HCT116 (cell line): Measurements from ENCODE around the gene CHAF1A. TPM values are rescaled to one million over a fixed set of nuclear protein-coding genes. Genes with fewer than 3 reads are reported as not detected.

Experiments used
- ATAC-seq: fragments of 200-7000 bp; cut with Tn5 transposase; 2 replicates; pipeline ENCODE4 v1.9.1; 2020; ENCODE audit warnings: mild to moderate bottlenecking, moderate library complexity
- BruUV-seq: library from RNA; stranded (reverse); fragments of 400-500 nt; replicated peaks from 2 replicates; lab custom pipeline; 2021; lab: Mats Ljungman, UMichigan
- CTCF ChIA-PET: fragments of 300-600 bp; sonication (Branson Sonifier 250); formaldehyde crosslinking; loops from one replicate; lab custom pipeline; 2021; ENCODE audit warnings: antibody characterized with exemption; lab: Charles Lee
- POLR2A ChIA-PET: fragments of 300-600, 350-600 bp; sonication (Branson Sonifier 250); formaldehyde crosslinking; loops from one replicate; lab custom pipeline; 2021; ENCODE audit warnings: antibody characterized with exemption; lab: Charles Lee
- RAD21 ChIA-PET, 2 experiments: fragments of 300-600 bp; sonication (Branson Sonifier 250); formaldehyde crosslinking; loops; one replicate each; lab custom pipeline; 2023; ENCODE audit warnings: low total read pairs in 2 of 2; ENCODE audit not compliant: uncharacterized antibody in 2 of 2, unreplicated experiment in 2 of 2, low non-redundant PET in 1 of 2; lab: Charles Lee
- DNase-seq: peaks from one replicate; pipeline ENCODE4 v3.0.0-alpha.2; 2010; ENCODE audit warnings: low read depth, low spot score
- H2AFZ ChIP-seq: fragments of 200-600 bp; shearing (Covaris generic), sonication (generic); 2 replicates; pipeline ENCODE4 v1.6.1; 2017; ENCODE audit warnings: low read depth, mixed run types, mixed read lengths, antibody characterized with exemption, low read length; ENCODE audit not compliant: poor library complexity, severe bottlenecking
- H3K27ac ChIP-seq: 2 replicates; pipeline ENCODE4 v1.5.1; 2012; ENCODE audit warnings: low read depth, low read length
- H3K27me3 ChIP-seq: fragments of 200-600 bp; sonication (generic); 2 replicates; pipeline ENCODE4 v1.6.1; 2016; ENCODE audit warnings: mixed run types, low read length, mixed read lengths; ENCODE audit not compliant: insufficient read depth
- H3K36me3 ChIP-seq, 2 experiments: fragments of 200-500 bp in 1 of 2; fragments of 200-600 bp in 1 of 2; sonication (Bioruptor generic) in 1 of 2; sonication (generic) in 1 of 2; 2 replicates each; pipeline versions ENCODE4 v1.5.1 to v1.6.1; 2014 to 2016; ENCODE audit warnings: low read length in 2 of 2, inconsistent platforms in 1 of 2, mixed read lengths in 1 of 2, mixed run types in 1 of 2; ENCODE audit not compliant: insufficient read depth in 2 of 2, control insufficient read depth in 1 of 2
- H3K4me1 ChIP-seq, 2 experiments: fragments of 200-600 bp in 1 of 2; sonication (generic) in 1 of 2; 2 replicates each; pipeline versions ENCODE4 v1.5.1 to v1.6.1; 2012 to 2017; ENCODE audit warnings: low read length in 2 of 2, inconsistent platforms in 1 of 2, mild to moderate bottlenecking in 1 of 2, mixed read lengths in 1 of 2, mixed run types in 1 of 2, moderate library complexity in 1 of 2; ENCODE audit not compliant: insufficient read depth in 2 of 2, control insufficient read depth in 1 of 2
- H3K4me2 ChIP-seq: fragments of 200-600 bp; sonication (generic); 2 replicates; pipeline ENCODE4 v1.6.1; 2017; ENCODE audit warnings: mixed run types, low read length, mixed read lengths
- H3K4me3 ChIP-seq, 2 experiments: fragments of 200-600 bp in 1 of 2; sonication (generic) in 1 of 2; replicated peaks in 1 of 2; 2 replicates each; pipeline ENCODE4 v1.5.1; 2011 to 2016; ENCODE audit warnings: low read length in 2 of 2, control low read depth in 1 of 2, low read depth in 1 of 2, mild to moderate bottlenecking in 1 of 2, mixed read lengths in 1 of 2, mixed run types in 1 of 2
- H3K79me2 ChIP-seq: fragments of 200-600 bp; sonication (generic); 2 replicates; pipeline ENCODE4 v1.6.1; 2017; ENCODE audit warnings: mild to moderate bottlenecking, mixed run types, low read length, moderate library complexity, mixed read lengths; ENCODE audit not compliant: insufficient read depth
- H3K9ac ChIP-seq: fragments of 200-600 bp; sonication (generic); 2 replicates; pipeline ENCODE4 v1.6.1; 2016; ENCODE audit warnings: low read length, mixed read lengths
- H3K9me2 ChIP-seq: fragments of 200-600 bp; sonication (generic), shearing (Covaris generic); 2 replicates; pipeline ENCODE4 v1.6.1; 2017; ENCODE audit warnings: mixed run types, mild to moderate bottlenecking, moderate library complexity; ENCODE audit not compliant: insufficient read depth
- H3K9me3 ChIP-seq, 2 experiments: fragments of 200-500 bp in 1 of 2; fragments of 200-600 bp in 1 of 2; sonication (Bioruptor generic) in 1 of 2; sonication (generic) in 1 of 2; 2 replicates each; pipeline ENCODE4 v1.6.1; 2014 to 2017; ENCODE audit warnings: low read length in 2 of 2, mixed read lengths in 2 of 2, inconsistent platforms in 1 of 2, low read depth in 1 of 2, mild to moderate bottlenecking in 1 of 2, mixed run types in 1 of 2, moderate library complexity in 1 of 2; ENCODE audit not compliant: control insufficient read depth in 1 of 2, insufficient read depth in 1 of 2
- H4K20me1 ChIP-seq: fragments of 200-600 bp; sonication (generic), shearing (Covaris generic); 2 replicates; pipeline ENCODE4 v1.6.1; 2017; ENCODE audit warnings: mixed run types, mild to moderate bottlenecking, moderate library complexity; ENCODE audit not compliant: insufficient read depth
- CBX3 ChIP-seq: IDR thresholded peaks from 2 replicates; pipeline ENCODE4 v1.6.1; 2012; ENCODE audit warnings: low read depth
- CEBPB ChIP-seq: IDR thresholded peaks from 2 replicates; pipeline ENCODE4 v1.6.1; 2012; ENCODE audit warnings: low read depth
- CTCF ChIP-seq, 3 experiments: fragments of 200-600 bp in 1 of 3; sonication (generic) in 1 of 3; IDR thresholded peaks in 2 of 3; conservative IDR thresholded peaks in 1 of 3; 2 replicates each; pipeline ENCODE4 v1.5.1; 2012 to 2017; ENCODE audit warnings: low read depth in 2 of 3, low read length in 2 of 3, antibody characterized with exemption in 1 of 3, borderline replicate concordance in 1 of 3, control low read depth in 1 of 3, mild to moderate bottlenecking in 1 of 3, mixed read lengths in 1 of 3, mixed run types in 1 of 3, moderate library complexity in 1 of 3; ENCODE audit not compliant: insufficient read depth in 1 of 3
- EGR1 ChIP-seq: IDR thresholded peaks from 2 replicates; pipeline ENCODE4 v1.6.1; 2012; ENCODE audit warnings: low read depth
- ELF1 ChIP-seq: IDR thresholded peaks from 2 replicates; pipeline ENCODE4 v1.6.1; 2012; ENCODE audit warnings: low read depth, borderline replicate concordance
- EZH2 ChIP-seq: fragments of 200-600 bp; sonication (generic); IDR thresholded peaks from 2 replicates; pipeline ENCODE4 v1.6.1; 2017; ENCODE audit warnings: antibody characterized with exemption, mixed run types
- FOSL1 ChIP-seq: IDR thresholded peaks from 2 replicates; pipeline ENCODE4 v1.6.1; 2012; ENCODE audit warnings: low read depth
- JUND ChIP-seq: IDR thresholded peaks from 2 replicates; pipeline ENCODE4 v1.6.1; 2012
- MAX ChIP-seq: IDR thresholded peaks from 2 replicates; pipeline ENCODE4 v1.6.1; 2012
- POLR2A ChIP-seq: IDR thresholded peaks from 2 replicates; pipeline ENCODE4 v1.7.0; 2011; ENCODE audit warnings: borderline replicate concordance; ENCODE audit not compliant: insufficient read depth, insufficient read length; ENCODE audit errors: extremely low read depth
- POLR2AphosphoS5 ChIP-seq: IDR thresholded peaks from 2 replicates; pipeline ENCODE4 v1.6.1; 2011; ENCODE audit warnings: mild to moderate bottlenecking, low read depth, low read length, moderate library complexity
- RAD21 ChIP-seq: IDR thresholded peaks from 2 replicates; pipeline ENCODE4 v1.6.1; 2012; ENCODE audit warnings: low read depth, mild to moderate bottlenecking
- SIN3A ChIP-seq: IDR thresholded peaks from 2 replicates; pipeline ENCODE4 v1.6.1; 2012; ENCODE audit warnings: low read depth
- SP1 ChIP-seq: IDR thresholded peaks from 2 replicates; pipeline ENCODE4 v1.6.1; 2012; ENCODE audit warnings: low read depth
- SRF ChIP-seq: IDR thresholded peaks from 2 replicates; pipeline ENCODE4 v1.6.1; 2012; ENCODE audit warnings: low read depth
- TCF7L2 ChIP-seq: IDR thresholded peaks from 2 replicates; pipeline ENCODE4 v1.7.0; 2011; ENCODE audit warnings: borderline replicate concordance, inconsistent platforms; ENCODE audit not compliant: insufficient read depth, insufficient read length; ENCODE audit errors: extremely low read depth
- YY1 ChIP-seq: IDR thresholded peaks from 2 replicates; pipeline ENCODE4 v1.6.1; 2011; ENCODE audit warnings: low read length, low read depth, moderate library complexity, mild to moderate bottlenecking; ENCODE audit not compliant: insufficient replicate concordance; ENCODE audit errors: extremely low read depth
- ZBTB33 ChIP-seq: IDR thresholded peaks from 2 replicates; pipeline ENCODE4 v1.6.1; 2011; ENCODE audit warnings: mild to moderate bottlenecking, low read length, moderate library complexity; ENCODE audit not compliant: insufficient replicate concordance; ENCODE audit errors: extremely low read depth
- ZFX ChIP-seq: fragments of 450-650 bp; IDR thresholded peaks from 2 replicates; pipeline ENCODE4 v1.6.1; 2017
- ZNF274 ChIP-seq: fragments of 200-500 bp; sonication (Bioruptor generic); IDR thresholded peaks from 2 replicates; pipeline ENCODE4 v1.6.1; 2014; ENCODE audit warnings: mild to moderate bottlenecking, low read depth, low read length, inconsistent platforms
- intact Hi-C: fragments of 100-400 bp; cut with micrococcal nuclease; formaldehyde crosslinking; loops from 2 replicates; pipeline ENCODE4 v1.10.0; 2022
- total RNA-seq: library from RNA; stranded (reverse); gene quantifications from one replicate; pipeline ENCODE4 v1.2.1, GENCODE V29; 2021; ENCODE audit not compliant: unreplicated experiment

CHAF1A gene
- total RNA-seq, 1 experiment from 2014 or later = 69.9 TPM

GRCh38 chr19:4423416-4424126 lies 21.1 kb downstream of the CHAF1A start:
- Histone ChIP-seq H3K27me3 (no peaks in the 10 kb centered on the region), H3K27ac (no peak overlapping the region), H3K4me3 (no peak overlapping the region), H2AFZ (no peak overlapping the region), H3K9ac (no peak overlapping the region), H3K79me2 (peaks cover 33% of the 10 kb centered on the region), H3K36me3 (peaks cover 31 to 36% of the 10 kb centered on the region in 2 experiments), H3K9me3 (no peaks in the 10 kb centered on the region)
- DNase-seq = no peak
- intact Hi-C loops = no loop called here
- ATAC-seq = no peak
- TF ChIP-seq EGR1 (no peak), MAX (no peak), EZH2 (no peak), ZNF274 (no peak), SRF (no peak), ELF1 (no peak), POLR2A (no peak), RAD21 (no peak), ZBTB33 (no peak), CEBPB (no peak), ZFX (no peak), TCF7L2 (no peak), CTCF (IDR thresholded peaks at IDR 0.05 in 2 of 3, conservative IDR thresholded peaks at IDR 0.05 in 1 of 3; ENCODE audit: borderline replicate concordance in 1 of 3, insufficient read depth in 1 of 3, low read depth in 2 of 3, low read length in 2 of 3) (no peak), SIN3A (no peak), POLR2AphosphoS5 (no peak), CBX3 (no peak), FOSL1 (no peak), SP1 (no peak), YY1 (no peak), JUND (no peak)
- TF ChIP-seq, all 23 proteins: peak for 0
- no peak overlapping the region for H3K4me2 ChIP-seq
- RAD21 ChIA-PET = no interaction called here
- no peaks in the 10 kb centered on the region for H3K9me2 ChIP-seq
- CTCF ChIA-PET = no interaction called here
- POLR2A ChIA-PET = no interaction called here
- BruUV-seq = no TSS peak
- H3K4me1 ChIP-seq = no peaks in the 10 kb centered on the region
- H4K20me1 ChIP-seq = no peaks in the 10 kb centered on the region
